HG02763 (cell line): Measurements from ENCODE around the gene CCDC110.

Experiments used
- ATAC-seq: cut with Tn5 transposase; IDR thresholded peaks from one replicate; pipeline ENCODE4 v1.9.1; 2021; ENCODE audit warnings: mild to moderate bottlenecking, moderate library complexity; ENCODE audit not compliant: unreplicated experiment

The CCDC110 gene

GRCh38 chr4:185473247-185473646, 1.7 kb upstream of the CCDC110 start:
- no peak for ATAC-seq

DNA sequence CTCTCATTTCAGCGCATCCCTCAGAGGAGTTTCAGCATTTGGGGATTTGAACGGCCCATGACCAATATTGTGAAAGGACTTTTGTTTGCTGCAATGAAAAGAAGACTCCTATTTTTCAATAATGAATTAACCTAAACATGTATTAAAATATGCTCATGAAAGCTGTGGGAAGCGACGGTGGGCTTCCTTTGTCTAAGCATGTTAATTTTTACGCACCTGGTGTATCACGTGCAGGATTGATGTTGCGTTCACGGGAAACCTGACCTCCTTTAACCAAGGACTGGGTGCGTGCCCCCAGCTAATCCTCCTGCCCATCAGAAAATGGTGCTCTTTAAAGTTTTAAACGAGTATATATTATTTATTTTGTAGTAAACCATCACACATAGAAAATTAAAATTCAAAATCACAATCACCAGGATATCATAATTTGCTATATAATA, 590 bp upstream of the CCDC110 start:
- no peak for ATAC-seq

GRCh38 chr4:185470501-185471195, 885 bp downstream of the CCDC110 start:
- no peak for ATAC-seq

- no peak for ATAC-seq
These were observed 1.9 kb downstream of the CCDC110 start for GRCh38 chr4:185469580-185470154.

DNA sequence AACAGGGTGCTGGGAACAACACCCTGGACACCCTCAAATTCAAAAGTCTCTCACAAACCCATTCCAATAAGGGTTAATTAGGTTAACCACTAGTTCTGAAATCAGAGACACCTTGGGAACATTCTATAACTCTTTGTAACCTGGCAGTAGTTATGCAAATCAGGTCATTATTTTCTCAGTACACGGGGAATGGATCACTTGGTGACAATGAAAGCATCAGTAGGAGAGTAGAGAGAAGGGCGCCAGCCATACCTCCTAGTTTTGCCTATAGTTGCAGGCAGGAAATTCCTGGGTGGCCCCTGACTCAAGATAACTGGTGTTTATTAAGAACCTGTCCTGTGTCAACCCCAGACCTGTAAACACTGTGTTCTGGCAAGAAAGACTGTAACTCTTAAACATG, 2.5 kb downstream of the CCDC110 start:
- no peak for ATAC-seq

DNA sequence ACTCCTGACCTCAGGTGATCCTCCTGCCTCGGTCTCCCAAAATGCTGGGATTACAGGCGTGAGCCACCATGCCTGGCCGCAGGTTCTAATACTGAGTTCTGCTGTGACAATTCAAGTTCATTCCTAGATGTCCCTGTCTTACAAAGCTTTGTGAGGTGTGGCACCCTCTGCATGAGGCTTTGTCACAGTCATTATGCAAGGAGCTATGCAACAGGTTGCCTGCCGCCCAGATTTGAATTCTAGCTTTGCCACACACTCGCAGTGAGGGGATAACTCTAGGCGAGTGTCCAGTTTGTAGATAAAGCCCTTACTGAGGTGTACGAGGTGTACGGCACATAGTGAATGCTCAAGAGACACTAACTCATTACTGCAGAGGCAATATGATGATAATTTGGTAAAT, 3.5 kb downstream of the CCDC110 start:
- no peak for ATAC-seq

DNA sequence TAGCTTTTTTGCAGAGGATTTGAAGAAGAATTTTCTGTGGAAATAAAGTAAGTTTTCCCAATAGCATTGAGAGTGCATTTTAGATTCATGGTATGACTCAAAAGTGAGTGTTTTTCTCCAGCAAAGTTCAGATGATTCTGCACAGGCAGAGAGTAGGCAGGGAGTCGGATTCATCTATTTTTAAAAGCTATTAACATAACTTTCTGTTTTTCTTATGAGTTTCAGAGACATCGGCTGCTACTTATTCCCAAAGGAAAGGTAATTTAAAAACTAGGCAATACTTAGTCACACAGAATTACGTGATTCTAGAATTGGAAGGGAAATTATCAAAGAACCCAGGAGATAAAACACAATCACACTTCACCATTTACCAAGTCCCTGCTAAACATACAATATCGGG, 4.4 kb downstream of the CCDC110 start:
- ATAC-seq = no peak

- no peak for ATAC-seq
These were observed 5.8 kb downstream of the CCDC110 start for GRCh38 chr4:185465707-185466106.

- no peak for ATAC-seq
These were observed 6.6 kb downstream of the CCDC110 start for GRCh38 chr4:185464887-185465286.

- ATAC-seq = no peak
These were observed 7.3 kb downstream of the CCDC110 start for GRCh38 chr4:185464183-185464582.

DNA sequence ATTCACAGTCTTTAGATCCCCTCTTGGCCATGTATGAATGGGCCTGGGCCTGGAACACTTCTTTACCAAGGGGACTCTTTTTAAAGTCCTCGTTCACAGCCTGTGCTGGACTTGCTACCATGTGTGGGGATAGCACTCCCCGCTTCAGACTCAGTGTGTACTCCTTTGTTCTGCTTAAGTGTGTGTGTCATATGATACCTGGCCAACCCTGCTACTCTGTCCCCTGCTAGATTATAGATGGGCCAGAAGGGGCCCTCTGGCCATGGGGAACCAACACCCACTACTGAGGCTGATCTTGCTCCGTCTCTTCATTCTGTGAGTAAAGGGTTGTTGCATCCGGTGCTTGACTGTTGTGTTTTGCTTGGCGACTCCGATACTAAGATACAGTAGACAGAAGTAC, 8.0 kb downstream of the CCDC110 start:
- no peak for ATAC-seq

- ATAC-seq = no peak
These were observed 10.0 kb downstream of the CCDC110 start for GRCh38 chr4:185461565-185461964.

DNA sequence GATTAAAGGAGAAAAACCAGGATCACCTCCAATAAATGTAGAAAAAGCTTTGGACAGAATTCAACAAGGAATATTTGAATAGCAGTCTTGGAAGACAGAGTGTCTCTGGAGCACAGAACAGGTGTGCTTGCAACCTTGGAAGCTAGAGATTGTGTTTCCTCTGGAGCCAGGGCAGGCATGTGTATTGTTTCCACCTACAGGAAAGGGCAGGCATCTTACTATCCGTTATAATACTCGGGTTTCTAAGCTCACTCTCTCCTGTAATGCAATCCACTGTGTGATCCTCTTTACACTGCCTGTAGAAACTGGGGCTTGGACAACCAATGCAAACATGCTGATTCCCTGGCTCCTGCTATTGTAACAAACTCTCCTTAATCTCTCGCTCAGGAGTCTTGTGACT, 14.4 kb downstream of the CCDC110 start:
- no peak for ATAC-seq

DNA sequence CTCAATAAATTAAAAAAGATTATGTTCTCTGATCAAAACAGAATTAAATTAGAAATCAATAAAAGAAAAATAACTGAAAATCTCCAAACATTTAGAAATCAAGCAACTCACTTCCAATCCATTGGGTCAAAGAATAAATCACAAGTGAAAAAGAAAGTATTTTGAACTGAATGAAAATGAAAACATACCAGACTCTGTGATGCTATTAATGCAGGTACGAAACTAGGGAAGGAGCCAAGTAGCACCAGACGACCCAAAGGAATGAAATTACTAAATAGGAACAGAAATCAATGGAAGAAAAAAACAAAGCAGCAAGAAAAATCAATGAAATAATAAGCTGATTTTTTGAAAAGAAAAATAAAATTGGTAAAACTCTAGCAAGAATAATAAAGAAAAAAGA, 15.4 kb downstream of the CCDC110 start:
- ATAC-seq = no peak

GRCh38 chr4:185445209-185445608, 26.3 kb downstream of the CCDC110 start:
- ATAC-seq = no peak

DNA sequence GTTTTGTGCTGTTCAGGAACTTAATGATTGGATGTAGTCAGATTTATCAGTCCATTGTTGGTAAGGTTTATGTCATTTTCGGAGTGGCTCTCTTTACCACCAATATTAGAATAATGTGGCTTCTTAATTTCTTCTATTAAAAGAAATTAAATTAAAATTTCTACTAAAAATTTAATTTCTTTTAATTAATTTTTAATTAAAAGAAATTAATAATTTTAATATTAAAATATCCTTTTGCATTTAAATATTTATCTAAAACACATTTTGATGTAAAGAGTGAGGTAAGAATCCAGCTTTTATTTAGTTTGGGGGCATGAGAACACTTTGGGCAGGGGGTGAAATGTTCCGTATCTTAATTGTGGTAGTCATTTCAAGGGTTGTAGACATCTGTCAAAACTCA, 30.1 kb downstream of the CCDC110 start:
- no peak for ATAC-seq

DNA sequence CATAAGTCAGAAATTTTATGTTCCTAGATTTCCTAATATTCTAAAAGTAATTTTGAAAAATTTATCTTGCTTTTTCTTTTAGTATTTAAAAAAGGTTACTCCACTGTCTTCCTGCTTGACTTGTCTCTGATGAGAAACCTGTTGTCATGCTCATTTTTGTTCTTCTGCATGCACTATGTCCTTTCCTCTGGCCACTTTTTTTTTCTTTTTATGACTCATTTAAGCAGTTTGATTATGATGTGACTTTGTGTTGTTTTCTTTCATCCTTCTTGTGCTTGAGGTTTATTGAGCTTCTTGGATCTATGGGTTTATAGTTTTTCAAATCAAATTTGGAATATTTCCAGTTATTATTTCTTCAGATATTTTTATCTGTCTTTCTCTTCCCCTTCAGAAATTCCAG, 33.7 kb downstream of the CCDC110 start:
- ATAC-seq = no peak

- no peak for ATAC-seq
These were observed 36.1 kb downstream of the CCDC110 start for GRCh38 chr4:185435466-185435865.

GRCh38 chr4:185429660-185430059, 41.9 kb downstream of the CCDC110 start:
- ATAC-seq = no peak

GRCh38 chr4:185426960-185427688, 44.4 kb downstream of the CCDC110 start:
- no peak for ATAC-seq

GRCh38 chr4:185425647-185426352, 45.7 kb downstream of the CCDC110 start, which contains the start of gene UFSP2:
UFSP2 (minus strand) TSS chr4:185425964; CDS start chr4:185425868, 96 bp downstream.
- ATAC-seq = peak; percentile 95
